ENCODE data around the gene NEK8.

DNA sequence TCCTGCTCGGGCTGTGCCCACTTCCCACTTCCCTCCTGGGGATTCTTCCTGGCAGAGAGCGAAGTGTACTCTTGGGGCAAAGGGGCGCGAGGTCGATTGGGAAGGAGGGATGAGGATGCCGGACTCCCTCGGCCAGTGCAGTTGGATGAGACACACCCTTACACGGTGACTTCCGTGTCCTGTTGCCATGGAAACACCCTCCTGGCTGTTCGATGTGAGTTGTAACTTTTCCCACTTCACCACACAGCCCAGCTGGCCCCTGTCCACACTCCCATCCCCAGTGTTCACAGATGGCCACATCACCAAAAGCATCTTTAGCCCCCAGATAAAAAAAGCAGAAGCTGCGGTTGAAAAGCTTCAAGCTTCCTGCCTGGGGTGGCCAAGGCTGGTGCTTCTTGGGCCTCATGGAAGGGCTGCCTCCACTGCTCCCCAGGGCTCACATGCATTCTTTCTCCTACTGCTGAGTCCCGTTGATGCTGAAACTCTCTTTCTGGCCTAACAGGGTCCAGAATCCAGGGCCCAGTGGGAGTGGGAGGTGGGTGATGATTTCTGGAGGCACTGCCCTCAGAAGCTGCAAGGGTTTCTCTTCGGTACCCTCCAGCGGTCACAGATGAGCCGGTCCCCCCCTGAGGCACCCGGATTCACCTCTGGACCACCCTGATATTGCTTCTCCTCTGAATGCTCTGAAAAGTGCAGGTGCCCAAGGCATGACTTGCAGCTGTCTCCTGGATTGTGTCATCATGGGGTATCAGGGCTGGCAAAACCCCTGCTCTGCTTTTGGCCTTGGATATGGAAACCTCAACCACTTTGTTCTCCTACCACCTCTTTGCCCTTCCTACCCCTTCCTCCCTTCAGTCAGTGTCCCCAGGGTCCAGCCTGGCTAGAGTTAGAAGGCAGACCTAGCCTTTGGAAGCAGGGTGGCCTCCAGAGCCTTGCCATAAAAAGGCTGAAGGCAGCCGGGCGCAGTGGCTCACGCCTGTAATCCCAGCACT, 13.1 kb downstream of the NEK8 start:
- no peak for TF ChIP-seq POLR2A (IDR thresholded peaks at IDR 0.05)
- TF ChIP-seq CTCF (IDR thresholded peaks at IDR 0.05): no peak
